ENCODE data around the gene ABCA4.
A peak's percentile ranks its signal among the peaks of the same experiment; 100 is the strongest.
"Not testable (repeated sequence)": the region's sequence is repeated elsewhere in the genome, so short reads cannot be mapped to it uniquely, and the experiment has no call there.

The ABCA4 gene

GRCh38 chr1:93979040-93979717 lies 141.8 kb downstream of the ABCA4 start:
- no peak for DNase-seq (ENCODE audit: low spot score)

GRCh38 chr1:93977598-93977945 lies 143.4 kb downstream of the ABCA4 start:
- peak; percentile 73 for DNase-seq (ENCODE audit: low spot score)

- no peak for DNase-seq (ENCODE audit: low spot score)
Measured at GRCh38 chr1:93976711-93977597, 144.0 kb downstream of the ABCA4 start.

GRCh38 chr1:93976291-93976690 lies 144.7 kb downstream of the ABCA4 start:
- DNase-seq (ENCODE audit: low spot score): no peak

GRCh38 chr1:93972341-93972740 lies 148.6 kb downstream of the ABCA4 start:
- DNase-seq (ENCODE audit: low spot score): no peak

GRCh38 chr1:93969887-93970286 lies 151.1 kb downstream of the ABCA4 start:
- DNase-seq (ENCODE audit: low spot score): no peak

GRCh38 chr1:93969371-93969770 lies 151.6 kb downstream of the ABCA4 start:
- DNase-seq (ENCODE audit: low spot score): peak; percentile 25

GRCh38 chr1:93967306-93967705 lies 153.6 kb downstream of the ABCA4 start:
- peak; percentile 3 for DNase-seq (ENCODE audit: low spot score)

- peak; percentile 36 for DNase-seq (ENCODE audit: low spot score)
Measured at GRCh38 chr1:93965888-93966287, 155.1 kb downstream of the ABCA4 start.

- no peak for DNase-seq (ENCODE audit: low spot score)
Measured at GRCh38 chr1:93965256-93965655, 155.7 kb downstream of the ABCA4 start.

- DNase-seq (ENCODE audit: low spot score): peak; percentile 80
Measured at GRCh38 chr1:93964777-93965200, 156.2 kb downstream of the ABCA4 start.

- DNase-seq (ENCODE audit: low spot score): no peak
Measured at GRCh38 chr1:93964096-93964776, 156.7 kb downstream of the ABCA4 start.

GRCh38 chr1:93963585-93963984 lies 157.4 kb downstream of the ABCA4 start:
- DNase-seq (ENCODE audit: low spot score): peak; percentile 93

GRCh38 chr1:93961906-93962305 lies 159.0 kb downstream of the ABCA4 start:
- DNase-seq (ENCODE audit: low spot score): peak; percentile 52

- DNase-seq (ENCODE audit: low spot score): no peak
Measured at GRCh38 chr1:93961443-93961842, 159.5 kb downstream of the ABCA4 start.

GRCh38 chr1:93960641-93961147 lies 160.3 kb downstream of the ABCA4 start:
- DNase-seq (ENCODE audit: low spot score): no peak

GRCh38 chr1:93959413-93959812 lies 161.5 kb downstream of the ABCA4 start:
- no peak for DNase-seq (ENCODE audit: low spot score)

- no peak for DNase-seq (ENCODE audit: low spot score)
Measured at GRCh38 chr1:93958726-93959100, 162.2 kb downstream of the ABCA4 start.

- DNase-seq (ENCODE audit: low spot score): no peak
Measured at GRCh38 chr1:93958032-93958725, 162.8 kb downstream of the ABCA4 start.

GRCh38 chr1:93955765-93956164 lies 165.2 kb downstream of the ABCA4 start:
- no peak for DNase-seq (ENCODE audit: low spot score)

GRCh38 chr1:93947002-93947686 lies 173.8 kb downstream of the ABCA4 start:
- DNase-seq (ENCODE audit: low spot score): not testable (repeated sequence)

Data from kidney tubule cell (primary cell).